Liver (tissue), 3 donors: ENCODE results near the gene TOGARAM2.

Experiments used
- FOXA1 ChIP-seq: IDR thresholded peaks from 2 replicates; pipeline ENCODE4 v1.6.1; 2016; ENCODE audit warnings: antibody characterized with exemption
- GABPA ChIP-seq, 2 donors: IDR thresholded peaks in 1 of 2; conservative IDR thresholded peaks in 1 of 2; 2 replicates each; pipeline ENCODE4 v1.6.1; 2016; ENCODE audit warnings: antibody characterized with exemption in 2 of 2, mild to moderate bottlenecking in 1 of 2, moderate library complexity in 1 of 2
- HNF4G ChIP-seq: IDR thresholded peaks from 2 replicates; pipeline ENCODE4 v1.6.1; 2016; ENCODE audit warnings: antibody characterized with exemption
- JUND ChIP-seq, 2 donors: IDR thresholded peaks; 2 replicates each; pipeline ENCODE4 v1.6.1; 2016; ENCODE audit warnings: antibody characterized with exemption in 2 of 2
- MAX ChIP-seq: IDR thresholded peaks from 2 replicates; pipeline ENCODE4 v1.6.1; 2016; ENCODE audit warnings: antibody characterized with exemption
- RAD21 ChIP-seq, 2 donors: IDR thresholded peaks; 2 replicates each; pipeline ENCODE4 v1.6.1; 2016; ENCODE audit warnings: antibody characterized with exemption in 2 of 2, mild to moderate bottlenecking in 2 of 2
- SP1 ChIP-seq: IDR thresholded peaks from 2 replicates; pipeline ENCODE4 v1.6.1; 2018; ENCODE audit warnings: antibody characterized with exemption, mild to moderate bottlenecking
- TAF1 ChIP-seq: conservative IDR thresholded peaks from 2 replicates; pipeline ENCODE4 v1.6.1; 2016; ENCODE audit warnings: antibody characterized with exemption, mild to moderate bottlenecking
- TF ChIP-seq, protein P1 (sequence below): fragments of 150-350 bp; IDR thresholded peaks from 2 replicates; pipeline ENCODE4 v1.5.1; 2017; ENCODE audit warnings: improper control_type of control experiment, low read depth, low read length; ENCODE audit not compliant: missing input control
- TF ChIP-seq, protein P2 (sequence below): IDR thresholded peaks from 2 replicates; pipeline ENCODE4 v1.6.1; 2016; ENCODE audit warnings: antibody characterized with exemption, mild to moderate bottlenecking
- donor health status: healthy.
- donor health status: healthy.

- TF ChIP-seq, protein P1, sequence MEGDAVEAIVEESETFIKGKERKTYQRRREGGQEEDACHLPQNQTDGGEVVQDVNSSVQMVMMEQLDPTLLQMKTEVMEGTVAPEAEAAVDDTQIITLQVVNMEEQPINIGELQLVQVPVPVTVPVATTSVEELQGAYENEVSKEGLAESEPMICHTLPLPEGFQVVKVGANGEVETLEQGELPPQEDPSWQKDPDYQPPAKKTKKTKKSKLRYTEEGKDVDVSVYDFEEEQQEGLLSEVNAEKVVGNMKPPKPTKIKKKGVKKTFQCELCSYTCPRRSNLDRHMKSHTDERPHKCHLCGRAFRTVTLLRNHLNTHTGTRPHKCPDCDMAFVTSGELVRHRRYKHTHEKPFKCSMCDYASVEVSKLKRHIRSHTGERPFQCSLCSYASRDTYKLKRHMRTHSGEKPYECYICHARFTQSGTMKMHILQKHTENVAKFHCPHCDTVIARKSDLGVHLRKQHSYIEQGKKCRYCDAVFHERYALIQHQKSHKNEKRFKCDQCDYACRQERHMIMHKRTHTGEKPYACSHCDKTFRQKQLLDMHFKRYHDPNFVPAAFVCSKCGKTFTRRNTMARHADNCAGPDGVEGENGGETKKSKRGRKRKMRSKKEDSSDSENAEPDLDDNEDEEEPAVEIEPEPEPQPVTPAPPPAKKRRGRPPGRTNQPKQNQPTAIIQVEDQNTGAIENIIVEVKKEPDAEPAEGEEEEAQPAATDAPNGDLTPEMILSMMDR: no peak
- TF ChIP-seq RAD21 (IDR thresholded peaks at IDR 0.05): no peak
- no peak for TF ChIP-seq JUND (IDR thresholded peaks at IDR 0.05)
- TF ChIP-seq TAF1: no peak
- no peak for TF ChIP-seq HNF4G
- TF ChIP-seq, protein P2, sequence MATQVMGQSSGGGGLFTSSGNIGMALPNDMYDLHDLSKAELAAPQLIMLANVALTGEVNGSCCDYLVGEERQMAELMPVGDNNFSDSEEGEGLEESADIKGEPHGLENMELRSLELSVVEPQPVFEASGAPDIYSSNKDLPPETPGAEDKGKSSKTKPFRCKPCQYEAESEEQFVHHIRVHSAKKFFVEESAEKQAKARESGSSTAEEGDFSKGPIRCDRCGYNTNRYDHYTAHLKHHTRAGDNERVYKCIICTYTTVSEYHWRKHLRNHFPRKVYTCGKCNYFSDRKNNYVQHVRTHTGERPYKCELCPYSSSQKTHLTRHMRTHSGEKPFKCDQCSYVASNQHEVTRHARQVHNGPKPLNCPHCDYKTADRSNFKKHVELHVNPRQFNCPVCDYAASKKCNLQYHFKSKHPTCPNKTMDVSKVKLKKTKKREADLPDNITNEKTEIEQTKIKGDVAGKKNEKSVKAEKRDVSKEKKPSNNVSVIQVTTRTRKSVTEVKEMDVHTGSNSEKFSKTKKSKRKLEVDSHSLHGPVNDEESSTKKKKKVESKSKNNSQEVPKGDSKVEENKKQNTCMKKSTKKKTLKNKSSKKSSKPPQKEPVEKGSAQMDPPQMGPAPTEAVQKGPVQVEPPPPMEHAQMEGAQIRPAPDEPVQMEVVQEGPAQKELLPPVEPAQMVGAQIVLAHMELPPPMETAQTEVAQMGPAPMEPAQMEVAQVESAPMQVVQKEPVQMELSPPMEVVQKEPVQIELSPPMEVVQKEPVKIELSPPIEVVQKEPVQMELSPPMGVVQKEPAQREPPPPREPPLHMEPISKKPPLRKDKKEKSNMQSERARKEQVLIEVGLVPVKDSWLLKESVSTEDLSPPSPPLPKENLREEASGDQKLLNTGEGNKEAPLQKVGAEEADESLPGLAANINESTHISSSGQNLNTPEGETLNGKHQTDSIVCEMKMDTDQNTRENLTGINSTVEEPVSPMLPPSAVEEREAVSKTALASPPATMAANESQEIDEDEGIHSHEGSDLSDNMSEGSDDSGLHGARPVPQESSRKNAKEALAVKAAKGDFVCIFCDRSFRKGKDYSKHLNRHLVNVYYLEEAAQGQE: no peak
- no peak for TF ChIP-seq SP1
- no peak for TF ChIP-seq FOXA1
- TF ChIP-seq MAX: no peak
- no peak for TF ChIP-seq GABPA (IDR thresholded peaks at IDR 0.05 in 1 of 2, conservative IDR thresholded peaks at IDR 0.05 in 1 of 2)
Observed at GRCh38 chr2:29060441-29060840, 79.3 kb downstream of the TOGARAM2 start.
